ENCODE data around the gene SYNDIG1. TPM values are rescaled to one million over a fixed set of nuclear protein-coding genes. Genes with fewer than 3 reads are reported as not detected.

Gene SYNDIG1
- total RNA-seq, 1 experiment from 2014 or later, result 10.2 TPM

GRCh38 chr20:24560571-24561491, 91.4 kb downstream of the SYNDIG1 start:
- DNase-seq (ENCODE audit: low read depth), result peak; percentile 27

DNA sequence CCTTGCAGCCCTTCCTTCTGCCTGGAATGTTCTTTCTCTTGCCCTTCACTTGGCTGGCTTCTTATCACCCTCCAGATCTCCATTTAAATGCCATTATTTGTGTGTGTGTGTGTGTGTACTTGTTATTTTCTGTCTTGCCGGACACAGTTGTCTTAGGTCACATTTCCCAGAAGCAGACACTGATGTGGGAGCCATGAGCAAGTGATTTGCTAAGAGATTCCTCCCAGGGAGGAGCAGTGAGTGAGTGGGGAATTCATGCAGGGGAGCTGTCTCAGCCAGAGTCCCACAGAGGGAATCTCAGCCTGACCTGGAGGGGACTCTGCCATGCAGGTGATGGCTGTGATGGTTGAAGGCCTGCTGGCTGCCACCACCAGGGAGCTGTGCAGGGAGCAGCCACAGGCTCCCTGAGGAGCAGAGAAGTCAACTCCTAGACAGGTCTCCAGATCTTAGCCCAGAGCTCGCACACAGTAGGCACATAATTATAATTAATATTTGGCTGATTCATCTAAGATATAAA, 96.5 kb downstream of the SYNDIG1 start:
- DNase-seq (ENCODE audit: low read depth), result no peak

DNA sequence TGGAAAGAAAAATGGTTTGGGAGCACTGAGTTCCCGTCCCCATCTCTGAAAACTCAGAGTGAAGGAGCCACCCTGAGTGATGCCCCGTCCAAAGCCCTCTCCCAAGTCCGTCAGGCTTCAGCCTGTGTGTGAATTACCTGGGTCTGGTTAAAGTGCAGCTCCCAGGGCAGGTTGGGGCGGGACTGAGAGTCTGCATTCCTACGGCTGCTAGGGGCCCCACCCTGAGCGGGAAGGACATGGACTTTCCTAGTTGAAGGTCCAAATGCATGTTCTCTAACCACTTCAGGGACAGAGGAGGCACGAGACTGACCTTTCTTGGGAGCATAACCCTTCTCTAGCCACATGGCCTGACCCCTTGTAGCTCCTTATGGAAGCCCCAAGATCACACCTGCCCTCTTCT, 97.2 kb downstream of the SYNDIG1 start:
- DNase-seq (ENCODE audit: low read depth), result no peak

DNA sequence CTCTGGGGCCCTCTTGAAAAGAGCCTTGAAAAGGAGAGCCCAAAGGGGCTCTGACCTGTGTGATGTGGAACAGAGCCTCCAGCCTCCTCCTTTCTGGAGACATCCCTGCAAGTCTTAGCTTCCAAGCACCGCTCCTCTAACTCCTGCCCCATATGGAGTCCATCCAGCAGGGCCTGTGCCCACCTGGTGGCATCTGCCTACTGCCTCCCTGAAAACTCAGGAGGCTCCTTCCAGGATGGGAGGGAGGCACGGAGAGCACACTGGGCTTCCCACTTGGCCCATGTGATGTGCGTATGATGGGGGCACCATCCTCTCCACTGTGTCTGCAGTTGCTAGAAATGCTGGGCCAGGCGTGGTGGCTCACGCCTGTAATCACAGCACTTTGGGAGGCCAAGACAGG, 98.1 kb downstream of the SYNDIG1 start:
- no peak for DNase-seq (ENCODE audit: low read depth)

GRCh38 chr20:24568842-24569241, 99.4 kb downstream of the SYNDIG1 start:
- no peak for DNase-seq (ENCODE audit: low read depth)

- no peak for DNase-seq (ENCODE audit: low read depth)
Observed at GRCh38 chr20:24571159-24571558, 101.7 kb downstream of the SYNDIG1 start.

GRCh38 chr20:24572140-24572539, 102.7 kb downstream of the SYNDIG1 start:
- DNase-seq (ENCODE audit: low read depth), result no peak

DNA sequence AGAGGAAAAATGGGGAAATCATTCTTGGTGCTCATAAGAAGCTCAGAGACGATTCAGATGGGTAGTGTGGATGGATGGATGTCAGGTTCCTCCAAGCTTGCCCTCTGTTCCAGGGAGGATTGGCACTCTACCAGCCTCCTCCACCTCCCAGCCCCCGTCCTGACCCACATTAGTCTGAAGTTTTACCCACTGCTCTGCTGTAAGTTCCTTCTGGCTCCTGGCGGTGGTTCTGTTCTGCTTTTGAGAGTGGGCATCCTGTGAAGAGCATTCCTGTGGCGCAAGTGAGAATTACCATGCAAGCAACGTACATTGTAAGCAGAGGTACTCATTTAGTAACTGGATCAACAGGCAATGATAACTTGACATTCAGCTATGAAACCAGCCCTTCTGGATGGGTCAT, 103.4 kb downstream of the SYNDIG1 start:
- no peak for DNase-seq (ENCODE audit: low read depth)

- no peak for DNase-seq (ENCODE audit: low read depth)
Observed at GRCh38 chr20:24573557-24573956, 104.1 kb downstream of the SYNDIG1 start.

DNA sequence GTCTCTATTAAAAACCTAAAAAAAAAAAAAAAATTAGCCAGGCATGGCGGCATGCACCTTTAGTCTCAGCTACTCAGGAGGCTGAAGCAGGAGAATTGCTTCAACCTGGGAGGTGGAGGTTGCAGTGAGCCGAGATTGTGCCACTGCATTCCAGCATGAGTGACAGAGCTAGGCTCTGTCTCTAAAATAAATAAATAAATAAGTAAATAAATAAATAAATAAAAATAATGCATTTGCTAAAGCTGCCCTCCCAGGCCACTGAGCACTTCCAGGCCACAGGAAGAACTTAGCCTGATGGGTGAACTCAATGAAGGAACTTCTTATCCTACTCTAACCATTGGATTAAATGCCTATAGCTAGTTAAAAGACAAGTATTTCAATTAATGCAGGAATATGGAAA, 104.9 kb downstream of the SYNDIG1 start:
- DNase-seq (ENCODE audit: low read depth), result no peak

DNA sequence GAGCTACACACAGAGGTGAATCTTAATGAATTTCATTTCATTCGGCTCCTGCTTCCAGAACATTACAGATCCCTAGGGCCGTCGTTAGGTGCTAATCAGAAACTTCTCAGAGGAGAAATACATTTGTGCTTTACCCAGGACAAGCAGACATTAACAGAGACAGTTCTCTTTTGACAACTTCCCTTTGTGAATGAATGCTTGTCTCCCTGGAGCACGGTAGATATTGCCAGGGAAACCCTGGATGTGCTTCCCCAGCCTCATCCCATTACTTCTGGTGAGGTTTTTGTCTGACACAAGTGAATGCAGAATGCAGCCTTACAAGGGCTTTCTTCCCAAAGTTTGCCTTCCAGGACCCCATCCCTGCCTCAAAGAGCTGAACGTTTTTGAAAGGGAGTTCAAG, 105.4 kb downstream of the SYNDIG1 start:
- DNase-seq (ENCODE audit: low read depth), result no peak

DNA sequence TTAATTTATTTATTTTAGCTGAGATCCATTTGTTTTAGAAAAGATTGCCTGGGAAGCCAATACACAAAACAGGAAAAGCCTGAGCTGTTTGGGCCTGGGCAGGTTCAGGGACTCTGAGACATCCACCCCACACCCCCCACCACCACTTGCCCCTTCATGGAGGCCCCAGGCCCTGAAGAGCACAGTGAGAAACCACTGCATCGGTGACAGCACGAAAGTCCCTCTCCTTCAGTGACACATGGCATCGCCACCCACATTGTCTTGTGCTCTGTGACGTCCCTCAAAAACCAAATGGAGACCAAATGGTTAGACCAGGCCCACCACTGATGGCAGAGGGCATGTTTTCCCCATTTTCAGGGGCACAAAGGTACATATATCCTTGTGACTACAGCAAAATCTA, 106.4 kb downstream of the SYNDIG1 start:
- no peak for DNase-seq (ENCODE audit: low read depth)

DNA sequence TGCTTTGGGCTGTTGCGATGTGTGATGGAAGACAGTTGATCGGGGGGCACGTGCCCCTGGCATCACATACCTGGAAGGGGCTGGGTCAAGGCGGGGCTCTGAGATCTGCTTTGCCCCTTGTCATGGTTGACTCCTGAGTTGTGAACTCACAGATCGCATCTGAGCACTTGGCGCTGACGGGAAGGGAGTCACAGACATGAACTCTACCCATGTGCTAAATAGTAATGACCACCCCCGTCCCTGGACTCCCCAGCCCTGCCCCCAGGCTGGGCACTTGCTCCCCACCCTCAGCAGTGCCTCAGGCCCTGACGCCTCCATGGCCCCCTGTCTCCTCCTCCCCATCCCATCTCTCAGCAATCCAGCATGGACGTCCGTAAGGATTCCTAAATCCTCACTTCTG, 107.0 kb downstream of the SYNDIG1 start:
- no peak for DNase-seq (ENCODE audit: low read depth)

DNA sequence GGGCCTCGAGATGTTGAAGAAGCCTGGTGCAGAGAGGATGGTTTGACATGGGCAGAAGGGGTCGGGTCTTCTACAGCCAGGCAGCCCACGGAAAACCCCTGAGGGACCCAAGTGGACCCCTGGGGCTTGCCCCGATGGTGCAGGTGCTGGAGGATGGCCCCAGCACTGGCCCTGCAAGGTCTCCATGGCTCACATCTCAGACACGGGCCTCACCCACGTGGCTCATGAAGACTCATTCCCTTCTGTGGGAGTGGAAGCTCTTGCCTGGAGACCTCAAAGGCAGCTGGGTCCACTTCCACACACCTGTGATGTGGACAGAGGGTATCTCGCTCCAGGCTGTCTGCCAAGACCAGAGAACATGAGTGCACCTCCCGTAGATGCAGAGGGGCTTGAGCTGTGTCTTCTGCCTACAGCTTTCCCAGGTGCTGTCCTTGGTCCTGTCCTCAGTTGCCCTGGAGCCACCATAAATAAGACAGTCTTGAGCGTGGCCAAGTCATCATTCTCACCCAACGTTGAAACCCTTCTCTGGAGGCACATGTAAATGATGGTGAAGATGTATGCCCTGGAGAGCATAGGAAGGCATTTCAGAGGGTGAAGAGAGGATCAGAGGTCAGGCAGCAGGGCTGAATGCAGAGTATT, 108.0 kb downstream of the SYNDIG1 start:
- DNase-seq (ENCODE audit: low read depth), result peak; percentile 43

GRCh38 chr20:24578567-24579415, 109.4 kb downstream of the SYNDIG1 start:
- no peak for DNase-seq (ENCODE audit: low read depth)

- no peak for DNase-seq (ENCODE audit: low read depth)
Observed at GRCh38 chr20:24579475-24579874, 110.0 kb downstream of the SYNDIG1 start.

GRCh38 chr20:24580006-24580405, 110.6 kb downstream of the SYNDIG1 start:
- peak; percentile 89 for DNase-seq (ENCODE audit: low read depth)

- peak; percentile 84 for DNase-seq (ENCODE audit: low read depth)
Observed at GRCh38 chr20:24580855-24581254, 111.4 kb downstream of the SYNDIG1 start.

- no peak for DNase-seq (ENCODE audit: low read depth)
Observed at GRCh38 chr20:24581443-24582170, 112.2 kb downstream of the SYNDIG1 start.

DNA sequence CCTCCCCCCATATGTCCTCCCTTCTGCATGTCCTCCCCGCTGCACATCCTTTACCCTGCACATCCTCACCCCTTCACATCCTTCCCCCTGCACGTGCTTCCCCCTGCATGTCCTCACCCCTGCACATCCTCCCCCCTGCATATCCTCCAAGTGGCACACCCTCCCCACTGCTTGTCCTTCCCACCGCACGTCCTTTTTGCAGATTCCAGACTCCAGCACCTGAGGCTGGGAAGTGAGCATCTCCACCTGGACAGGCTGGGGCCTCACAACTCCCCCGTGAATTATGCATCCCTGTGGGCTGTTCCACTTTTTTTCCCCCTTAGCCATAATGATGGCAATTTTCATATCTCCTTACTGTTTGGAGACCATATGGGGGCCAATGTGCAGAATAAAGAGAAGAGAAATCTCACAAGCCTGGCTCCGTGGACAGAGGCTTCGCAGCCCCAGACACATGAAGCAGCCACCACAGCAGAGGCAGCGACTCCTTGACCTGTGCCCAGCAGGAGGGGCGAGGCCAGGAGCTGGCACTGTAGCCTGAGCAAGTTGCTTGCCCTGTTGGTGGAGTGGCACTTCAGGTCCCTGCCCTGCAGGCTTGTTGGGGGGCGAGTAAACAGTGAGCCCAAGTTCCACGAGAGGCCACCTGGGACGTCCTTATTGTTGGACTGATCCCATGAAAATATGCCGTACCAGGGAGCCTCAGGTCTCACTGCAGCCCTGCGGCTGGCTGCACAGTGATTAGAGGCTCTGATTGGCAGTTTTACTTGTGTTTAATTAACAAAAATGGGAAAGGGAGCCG, 113.1 kb downstream of the SYNDIG1 start:
- DNase-seq (ENCODE audit: low read depth), result no peak

All from RPMI7951 (cell line).